DND-41 (cell line): ENCODE measurements around the gene ITGA1.

Experiments
- ATAC-seq: fragments of 200-7000 bp; cut with Tn5 transposase; 3 replicates; pipeline ENCODE4 v1.9.1; 2021; ENCODE audit warnings: low read depth; ENCODE audit not compliant: insufficient read depth
- DNase-seq: peaks from one replicate; pipeline ENCODE4 v3.0.0-alpha.2; 2020
- H2AFZ ChIP-seq: 2 replicates; pipeline ENCODE4 v1.6.0; 2012; ENCODE audit warnings: low read depth, low read length
- H3K27ac ChIP-seq: 2 replicates; pipeline ENCODE4 v1.5.1; 2012; ENCODE audit warnings: low read length, inconsistent platforms
- H3K27me3 ChIP-seq: fragments of 200-600 bp; sonication (generic); 2 replicates; pipeline ENCODE4 v1.6.0; 2012; ENCODE audit warnings: low read length, mild to moderate bottlenecking, inconsistent platforms; ENCODE audit not compliant: insufficient read depth, poor library complexity
- H3K36me3 ChIP-seq: 2 replicates; pipeline ENCODE4 v1.5.1; 2012; ENCODE audit warnings: low read length, inconsistent platforms; ENCODE audit not compliant: insufficient read depth
- H3K4me1 ChIP-seq: 2 replicates; pipeline ENCODE4 v1.5.1; 2012; ENCODE audit warnings: mild to moderate bottlenecking, low read length; ENCODE audit not compliant: insufficient read depth
- H3K4me2 ChIP-seq: 2 replicates; pipeline ENCODE4 v1.6.0; 2012; ENCODE audit warnings: mild to moderate bottlenecking, moderate library complexity, low read length, inconsistent platforms; ENCODE audit not compliant: insufficient read depth
- H3K4me3 ChIP-seq, 2 experiments: fragments of 200-600 bp in 1 of 2; shearing (Covaris generic) in 1 of 2; 2 replicates each; pipeline ENCODE4 v1.5.1; 2012 to 2016; ENCODE audit warnings: inconsistent platforms in 2 of 2, low read length in 2 of 2, mild to moderate bottlenecking in 2 of 2, low read depth in 1 of 2, moderate library complexity in 1 of 2
- H3K79me2 ChIP-seq: 2 replicates; pipeline ENCODE4 v1.6.0; 2012; ENCODE audit warnings: low read length, inconsistent platforms; ENCODE audit not compliant: insufficient read depth
- H3K9ac ChIP-seq: 2 replicates; pipeline ENCODE4 v1.6.0; 2012; ENCODE audit warnings: low read depth, mild to moderate bottlenecking, inconsistent platforms, low read length, moderate library complexity
- H3K9me3 ChIP-seq: 2 replicates; pipeline ENCODE4 v1.5.1; 2012; ENCODE audit warnings: low read length, moderate library complexity, mild to moderate bottlenecking, inconsistent platforms; ENCODE audit not compliant: insufficient read depth, severe bottlenecking
- H4K20me1 ChIP-seq: 2 replicates; pipeline ENCODE4 v1.6.0; 2012; ENCODE audit warnings: low read length; ENCODE audit not compliant: insufficient read depth
- CTCF ChIP-seq: IDR thresholded peaks from 2 replicates; pipeline ENCODE4 v1.5.1; 2012; ENCODE audit warnings: borderline replicate concordance, low read length, moderate library complexity, mild to moderate bottlenecking; ENCODE audit not compliant: poor library complexity, severe bottlenecking; ENCODE audit errors: extremely low read depth
- EZH2 ChIP-seq: IDR thresholded peaks from 3 replicates; pipeline ENCODE4 v1.6.1; 2012; ENCODE audit warnings: borderline replicate concordance, low read depth, mild to moderate bottlenecking, moderate library complexity, low read length, inconsistent platforms; ENCODE audit not compliant: severe bottlenecking

ITGA1 gene

GRCh38 chr5:52789378-52789777 is 1.7 kb downstream of the ITGA1 start:
- Histone ChIP-seq H3K4me3 (peak overlapping the region; percentile 31 to 64; a peak in 3 of 4 replicates), H3K4me2 (peak overlapping the region; percentile 70), H4K20me1 (no peaks in the 10 kb centered on the region), H3K27ac (peak overlapping the region; percentile 74), H3K4me1 (peaks cover 68% of the 10 kb centered on the region), H2AFZ (no peak overlapping the region), H3K36me3 (0 out of 2 replicates have a peak, but pooled peaks cover 5% of the 10 kb centered on the region), H3K9ac (peak overlapping the region; percentile 63), H3K9me3 (no peaks in the 10 kb centered on the region), H3K79me2 (peaks cover 67% of the 10 kb centered on the region), H3K27me3 (no peaks in the 10 kb centered on the region)
- ATAC-seq: no peak
- TF ChIP-seq CTCF (no peak), EZH2 (no peak)
- no peak for DNase-seq

DNA sequence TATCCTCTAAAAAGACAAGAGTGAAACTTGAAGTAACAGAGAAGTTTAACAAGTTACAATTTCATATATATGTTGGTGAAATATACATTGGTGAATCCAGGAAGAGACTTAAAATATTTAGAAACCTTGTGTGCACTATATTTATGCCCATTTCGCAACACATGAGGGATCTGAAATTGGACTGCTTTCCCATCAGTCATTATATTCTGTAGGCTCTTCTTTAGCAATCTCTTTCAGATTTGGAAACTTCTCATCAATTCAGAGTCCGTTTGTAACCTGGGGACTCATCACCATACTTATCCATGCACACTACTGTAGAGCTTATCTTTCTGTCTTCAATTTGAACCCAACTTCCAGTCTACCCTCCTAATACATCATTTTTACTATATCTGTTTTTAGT is 2.1 kb downstream of the ITGA1 start:
- Histone ChIP-seq H3K27me3 (no peaks in the 10 kb centered on the region), H3K4me3 (peak overlapping the region in 1 of 2 experiments; percentile 64; a peak in 3 of 4 replicates), H3K9ac (peak overlapping the region; percentile 63), H3K36me3 (0 out of 2 replicates have a peak, but pooled peaks cover 5% of the 10 kb centered on the region), H3K4me1 (peaks cover 73% of the 10 kb centered on the region), H2AFZ (no peak overlapping the region), H3K4me2 (peak overlapping the region; percentile 70), H3K27ac (peak overlapping the region; percentile 74; the same call in 1 of the 2 replicates), H4K20me1 (no peaks in the 10 kb centered on the region), H3K9me3 (no peaks in the 10 kb centered on the region), H3K79me2 (peaks cover 72% of the 10 kb centered on the region)
- TF ChIP-seq EZH2 (no peak), CTCF (no peak)
- ATAC-seq (no peak), DNase-seq (no peak)

DNA sequence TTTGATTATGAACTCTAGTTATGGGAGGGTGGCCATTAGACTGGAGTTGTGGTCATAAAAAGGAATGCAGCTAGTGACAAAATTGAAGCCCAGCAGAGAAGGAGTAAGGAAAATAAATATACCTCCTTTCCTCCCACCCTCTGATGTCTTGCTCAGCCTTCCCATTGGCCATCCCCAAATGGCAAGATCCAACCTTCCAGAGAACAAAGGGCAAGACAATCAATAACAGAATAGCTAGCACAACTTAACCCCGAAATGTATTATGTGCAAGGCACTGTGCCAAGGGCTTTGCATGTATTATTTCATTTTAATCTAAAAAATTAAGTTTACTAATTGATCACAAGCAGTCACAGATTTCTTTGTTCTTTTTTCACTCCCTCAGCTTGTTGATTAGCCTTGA is 3.6 kb downstream of the ITGA1 start:
- Histone ChIP-seq H3K36me3 (0 out of 2 replicates have a peak, but pooled peaks cover 5% of the 10 kb centered on the region), H4K20me1 (no peaks in the 10 kb centered on the region), H3K27ac (peak overlapping the region; percentile 45), H3K4me2 (peak overlapping the region; percentile 70), H3K4me1 (peaks cover 74% of the 10 kb centered on the region), H3K4me3 (peak overlapping the region in 1 of 2 experiments; percentile 64; a peak in 2 of 4 replicates), H3K9ac (no peak overlapping the region), H2AFZ (no peak overlapping the region), H3K79me2 (peaks cover 87% of the 10 kb centered on the region), H3K27me3 (no peaks in the 10 kb centered on the region), H3K9me3 (no peaks in the 10 kb centered on the region)
- ATAC-seq (no peak), DNase-seq (no peak)
- TF ChIP-seq CTCF (no peak), EZH2 (no peak)

- Histone ChIP-seq H3K9ac (no peak overlapping the region), H3K79me2 (peaks cover 99% of the 10 kb centered on the region)
- no peak for DNase-seq
These were observed 6.8 kb downstream of the ITGA1 start for GRCh38 chr5:52794519-52794918.

More at GRCh38 chr5:52794519-52794918, 6.8 kb downstream of the ITGA1 start:
- no peaks in the 10 kb centered on the region for H3K9me3 ChIP-seq
- H3K4me1 ChIP-seq: peaks cover 80% of the 10 kb centered on the region
- peak overlapping the region; percentile 29; the same call in 1 of the 2 replicates for H3K4me2 ChIP-seq
- peaks cover 7% of the 10 kb centered on the region; the same call in 1 of the 2 replicates for H3K36me3 ChIP-seq
- no peaks in the 10 kb centered on the region for H4K20me1 ChIP-seq
- TF ChIP-seq CTCF: no peak
- no peaks in the 10 kb centered on the region for H3K27me3 ChIP-seq
- H2AFZ ChIP-seq: no peak overlapping the region
- H3K4me3 ChIP-seq: no peak overlapping the region
- no peak overlapping the region for H3K27ac ChIP-seq
- ATAC-seq: no peak
